SJSA1 (cell line): Measurements from ENCODE around the gene HSPA1L. TPM values are rescaled to one million over a fixed set of nuclear protein-coding genes. Genes with fewer than 3 reads are reported as not detected.

Experiments used
- DNase-seq, 2 experiments: peaks; one replicate each; pipeline ENCODE4 v3.0.0-alpha.2; 2015 to 2020; ENCODE audit warnings: low spot score in 2 of 2, low read depth in 1 of 2
- H3K27ac ChIP-seq: fragments of 250-450 bp; sonication (Bioruptor Pico); 2 replicates; pipeline ENCODE4 v1.5.1; 2020; ENCODE audit warnings: mild to moderate bottlenecking, moderate library complexity
- H3K27me3 ChIP-seq: fragments of 250-450 bp; sonication (Bioruptor Pico); replicated peaks from 2 replicates; pipeline ENCODE4 v1.5.1; 2020; ENCODE audit warnings: mild to moderate bottlenecking, moderate library complexity
- H3K36me3 ChIP-seq: fragments of 250-450 bp; sonication (Bioruptor Pico); 2 replicates; pipeline ENCODE4 v1.5.1; 2020; ENCODE audit warnings: mild to moderate bottlenecking
- H3K4me1 ChIP-seq: fragments of 250-450 bp; sonication (Bioruptor Pico); replicated peaks from 2 replicates; pipeline ENCODE4 v1.6.1; 2021; ENCODE audit warnings: mild to moderate bottlenecking
- H3K4me3 ChIP-seq: fragments of 250-450 bp; sonication (Bioruptor Pico); 2 replicates; pipeline ENCODE4 v1.5.1; 2020; ENCODE audit warnings: mild to moderate bottlenecking
- H3K9me3 ChIP-seq: fragments of 250-450 bp; sonication (Bioruptor Pico); replicated peaks from 2 replicates; pipeline ENCODE4 v1.5.1; 2020; ENCODE audit warnings: mild to moderate bottlenecking
- total RNA-seq: library from RNA; depleted of rRNA; stranded (reverse); fragments of >200 nt; shearing (Covaris generic); gene quantifications from 2 replicates; pipeline ENCODE4 v1.2.3, GENCODE V29; 2014

Gene HSPA1L
- total RNA-seq, 1 experiment from 2014 or later, result 0.87 TPM

GRCh38 chr6:31768363-31769257, 46.5 kb downstream of the HSPA1L start:
- no peak for DNase-seq
- H3K4me3 ChIP-seq, result no peak overlapping the region
- no peaks in the 10 kb centered on the region for H3K27me3 ChIP-seq
- H3K27ac ChIP-seq, result no peak overlapping the region
- no peaks in the 10 kb centered on the region for H3K9me3 ChIP-seq
- peaks cover 3% of the 10 kb centered on the region for H3K4me1 ChIP-seq
- no peaks in the 10 kb centered on the region for H3K36me3 ChIP-seq

GRCh38 chr6:31767096-31767645, 47.9 kb downstream of the HSPA1L start:
- Histone ChIP-seq H3K27ac (no peak overlapping the region), H3K36me3 (no peaks in the 10 kb centered on the region), H3K27me3 (no peaks in the 10 kb centered on the region), H3K4me3 (no peak overlapping the region), H3K9me3 (no peaks in the 10 kb centered on the region), H3K4me1 (peaks cover 10% of the 10 kb centered on the region)
- DNase-seq, result no peak

- H3K27me3 ChIP-seq, result no peaks in the 10 kb centered on the region
- no peaks in the 10 kb centered on the region for H3K9me3 ChIP-seq
- no peak overlapping the region for H3K4me3 ChIP-seq
- no peak for DNase-seq
- peaks cover 10% of the 10 kb centered on the region for H3K4me1 ChIP-seq
- no peaks in the 10 kb centered on the region for H3K36me3 ChIP-seq
- H3K27ac ChIP-seq, result no peak overlapping the region
Measured at GRCh38 chr6:31765910-31766794, 48.9 kb downstream of the HSPA1L start.

- no peaks in the 10 kb centered on the region for H3K9me3 ChIP-seq
- H3K36me3 ChIP-seq, result 0 out of 2 replicates have a peak, but pooled peaks cover under 1% of the 10 kb centered on the region
- no peaks in the 10 kb centered on the region for H3K27me3 ChIP-seq
- no peak for DNase-seq
- H3K4me1 ChIP-seq, result peaks cover 10% of the 10 kb centered on the region
- no peak overlapping the region for H3K27ac ChIP-seq
- H3K4me3 ChIP-seq, result no peak overlapping the region
Measured at GRCh38 chr6:31765559-31765909, 49.5 kb downstream of the HSPA1L start.

GRCh38 chr6:31764198-31764597, 50.9 kb downstream of the HSPA1L start:
- H3K4me1 ChIP-seq, result peaks cover 10% of the 10 kb centered on the region
- H3K27me3 ChIP-seq, result no peaks in the 10 kb centered on the region
- peaks cover 5% of the 10 kb centered on the region; the same call in 1 of the 2 replicates for H3K36me3 ChIP-seq
- H3K4me3 ChIP-seq, result no peak overlapping the region
- no peak overlapping the region for H3K27ac ChIP-seq
- no peak for DNase-seq
- H3K9me3 ChIP-seq, result no peaks in the 10 kb centered on the region

GRCh38 chr6:31763619-31763940, 51.5 kb downstream of the HSPA1L start:
- Histone ChIP-seq H3K36me3 (peaks cover 5% of the 10 kb centered on the region; the same call in 1 of the 2 replicates), H3K27ac (no peak overlapping the region), H3K27me3 (no peaks in the 10 kb centered on the region), H3K9me3 (no peaks in the 10 kb centered on the region), H3K4me3 (no peak overlapping the region), H3K4me1 (peaks cover 10% of the 10 kb centered on the region)
- peak in 1 of 2 experiments; percentile 50 for DNase-seq

- no peak overlapping the region for H3K4me3 ChIP-seq
- H3K4me1 ChIP-seq, result peaks cover 10% of the 10 kb centered on the region
- H3K27me3 ChIP-seq, result no peaks in the 10 kb centered on the region
- H3K27ac ChIP-seq, result no peak overlapping the region
- H3K36me3 ChIP-seq, result peaks cover 5% of the 10 kb centered on the region; the same call in 1 of the 2 replicates
- no peaks in the 10 kb centered on the region for H3K9me3 ChIP-seq
- peak in 1 of 2 experiments; percentile 18 for DNase-seq
Measured at GRCh38 chr6:31762878-31763618, 52.0 kb downstream of the HSPA1L start.

GRCh38 chr6:31762356-31762755, 52.7 kb downstream of the HSPA1L start, which contains the start of gene SAPCD1:
TSS of gene SAPCD1 (plus strand) at chr6:31762656. CDS start at chr6:31763055, 399 bp downstream.
- no peak for DNase-seq
- Histone ChIP-seq H3K27ac (no peak within 1 kb of the TSS), H3K36me3 (peaks cover 5% of the 10 kb centered on the region; the same call in 1 of the 2 replicates), H3K9me3 (no peaks in the 10 kb centered on the region), H3K4me1 (peaks cover 10% of the 10 kb centered on the region), H3K4me3 (no peak within 1 kb of the TSS), H3K27me3 (no peaks in the 10 kb centered on the region)

- Histone ChIP-seq H3K9me3 (no peaks in the 10 kb centered on the region), H3K36me3 (peaks cover 5% of the 10 kb centered on the region; the same call in 1 of the 2 replicates), H3K27me3 (no peaks in the 10 kb centered on the region), H3K27ac (no peak overlapping the region), H3K4me3 (no peak overlapping the region), H3K4me1 (peaks cover 10% of the 10 kb centered on the region)
- no peak for DNase-seq
Measured at GRCh38 chr6:31761343-31761742, 53.7 kb downstream of the HSPA1L start.

- H3K4me3 ChIP-seq, result no peak overlapping the region
- no peaks in the 10 kb centered on the region for H3K9me3 ChIP-seq
- no peak overlapping the region for H3K27ac ChIP-seq
- no peaks in the 10 kb centered on the region for H3K27me3 ChIP-seq
- H3K4me1 ChIP-seq, result peaks cover 10% of the 10 kb centered on the region
- peaks cover 5% of the 10 kb centered on the region; the same call in 1 of the 2 replicates for H3K36me3 ChIP-seq
- no peak for DNase-seq
Measured at GRCh38 chr6:31760790-31761189, 54.3 kb downstream of the HSPA1L start.
